Fibroblast of skin of left quadriceps (primary cell): Measurements from ENCODE around the gene ZBTB16.

ENCODE experiments used
- DNase-seq, 2 experiments: peaks; one replicate each; pipeline ENCODE4 v3.0.0-alpha.2; 2013; ENCODE audit warnings: low read depth in 2 of 2

ZBTB16 gene

GRCh38 chr11:114259551-114259983 lies 200.1 kb downstream of the ZBTB16 start:
- DNase-seq, result no peak

DNA sequence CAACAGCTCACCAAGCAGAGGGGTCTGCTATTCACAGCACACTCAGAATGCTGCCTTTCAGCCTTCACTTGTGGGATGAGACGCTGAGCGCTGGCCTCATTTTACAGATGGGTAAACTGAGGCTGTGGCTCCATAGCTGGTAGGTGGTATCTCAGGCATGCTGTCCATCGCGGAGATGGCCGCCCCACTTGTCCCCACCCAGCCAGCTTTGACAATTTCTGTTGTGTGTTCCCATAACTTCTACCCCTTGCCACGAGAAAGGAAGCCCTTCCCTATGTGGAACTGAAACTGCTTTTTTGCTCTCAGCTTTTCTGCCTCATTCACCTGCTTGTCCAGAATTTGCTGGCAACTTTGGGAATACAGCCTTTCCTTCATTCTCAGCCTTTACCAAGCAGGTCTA lies 200.6 kb downstream of the ZBTB16 start:
- DNase-seq, result no peak

GRCh38 chr11:114260483-114260882 lies 201.0 kb downstream of the ZBTB16 start:
- no peak for DNase-seq

DNA sequence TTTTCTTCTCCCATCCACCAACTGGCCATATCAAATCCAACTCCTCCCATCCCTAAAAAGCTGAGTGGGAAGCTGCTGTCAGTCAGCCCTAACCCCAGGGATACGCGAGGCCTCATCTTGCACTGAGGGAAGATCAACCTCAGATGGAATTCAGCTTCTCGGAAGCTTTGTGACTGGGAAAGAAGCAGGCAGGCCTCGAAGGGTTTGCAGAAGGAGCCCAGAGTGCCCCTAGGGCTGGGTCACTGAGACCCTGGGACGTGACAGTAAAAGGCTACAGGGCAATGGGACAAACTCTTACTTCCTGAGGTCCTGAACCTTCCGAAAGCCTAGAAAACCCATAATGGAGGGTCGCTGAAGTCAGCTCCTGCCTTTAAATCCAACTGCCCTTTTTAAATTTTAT lies 202.3 kb downstream of the ZBTB16 start:
- DNase-seq, result no peak

GRCh38 chr11:114262681-114263512 lies 203.4 kb downstream of the ZBTB16 start:
- peak in 1 of 2 experiments; percentile 25 for DNase-seq

GRCh38 chr11:114263513-114264170 lies 204.1 kb downstream of the ZBTB16 start:
- no peak for DNase-seq

- no peak for DNase-seq
These were observed 204.9 kb downstream of the ZBTB16 start for GRCh38 chr11:114264381-114264780.

DNA sequence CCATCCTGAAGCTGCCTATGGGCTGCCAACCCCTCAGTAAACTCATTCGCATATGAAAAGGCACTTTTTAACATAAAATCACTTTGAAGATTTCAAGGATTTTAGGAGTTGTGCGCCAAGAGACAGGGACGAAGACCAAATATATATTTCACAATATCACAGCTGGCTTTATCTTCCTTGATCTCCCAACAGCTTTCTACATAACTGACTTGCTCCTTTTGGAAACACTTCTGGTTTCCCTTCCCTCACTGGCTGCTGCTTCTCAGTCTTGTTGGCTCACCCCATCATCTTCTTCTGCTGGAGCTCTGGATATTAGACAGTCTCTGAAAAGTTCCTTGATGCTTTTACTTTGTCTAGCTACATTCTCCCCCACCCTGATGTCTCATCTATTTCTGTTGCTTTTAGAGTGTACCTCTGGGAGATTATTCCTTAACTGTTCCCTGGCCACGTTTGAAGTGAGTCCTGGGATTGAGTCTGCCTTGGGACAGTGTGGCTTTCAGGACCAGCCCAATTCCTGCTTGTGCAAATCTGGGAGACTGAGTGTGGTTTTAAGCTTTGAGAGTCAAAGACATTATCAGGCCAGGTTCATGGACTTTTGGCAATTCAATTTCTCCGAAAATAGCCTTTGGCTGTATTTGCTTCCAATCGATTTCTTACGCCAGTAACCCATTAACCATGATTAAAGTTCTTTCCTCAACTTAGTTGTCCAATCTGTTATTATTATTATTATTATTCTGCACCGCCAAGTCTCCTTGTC lies 205.8 kb downstream of the ZBTB16 start:
- DNase-seq, result no peak

- no peak for DNase-seq
These were observed 210.0 kb downstream of the ZBTB16 start for GRCh38 chr11:114269498-114269897.

- no peak for DNase-seq
These were observed 211.2 kb downstream of the ZBTB16 start for GRCh38 chr11:114270531-114271270.

GRCh38 chr11:114271316-114271715 lies 211.8 kb downstream of the ZBTB16 start:
- DNase-seq, result no peak

DNA sequence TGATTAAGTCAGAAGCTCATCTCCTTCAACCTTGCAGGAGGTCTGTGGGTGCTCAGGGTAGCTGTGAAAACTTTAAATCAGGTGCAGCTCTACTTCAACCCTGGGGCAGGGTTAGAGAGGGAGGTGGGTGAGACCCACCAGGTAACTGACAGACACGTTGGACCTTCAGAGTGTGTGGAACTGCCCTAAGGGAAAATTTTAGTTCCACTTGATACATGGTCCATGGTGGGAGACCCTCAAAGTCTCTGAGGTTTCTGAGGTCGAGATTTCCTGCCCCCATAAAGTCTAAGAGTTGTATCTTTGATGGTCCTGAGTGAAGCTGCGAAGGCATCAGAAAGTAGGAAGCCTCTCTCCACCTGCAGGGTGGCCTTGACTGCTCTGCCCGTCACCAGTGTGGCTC lies 212.8 kb downstream of the ZBTB16 start:
- DNase-seq, result no peak

DNA sequence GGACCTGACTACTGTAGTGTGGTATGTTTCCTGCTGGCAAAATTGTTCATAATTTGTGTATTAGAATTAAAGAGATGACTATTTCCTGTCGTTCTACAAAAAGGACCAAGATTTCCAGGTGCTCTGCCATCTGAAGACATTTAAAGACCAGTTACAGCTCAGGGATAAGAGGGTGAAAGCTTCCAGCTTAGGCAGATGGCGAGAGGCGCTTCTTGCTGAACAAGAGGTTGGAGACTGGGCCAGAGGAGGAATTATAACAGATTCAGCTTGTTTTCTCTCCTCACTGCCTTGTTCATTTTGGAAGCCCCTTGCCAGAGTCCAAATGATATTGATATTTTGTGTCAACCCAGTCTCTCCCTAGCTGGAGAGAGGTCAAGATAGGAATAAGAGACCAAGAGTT lies 213.6 kb downstream of the ZBTB16 start:
- DNase-seq, result no peak

GRCh38 chr11:114273890-114274635 lies 214.6 kb downstream of the ZBTB16 start:
- DNase-seq, result no peak

DNA sequence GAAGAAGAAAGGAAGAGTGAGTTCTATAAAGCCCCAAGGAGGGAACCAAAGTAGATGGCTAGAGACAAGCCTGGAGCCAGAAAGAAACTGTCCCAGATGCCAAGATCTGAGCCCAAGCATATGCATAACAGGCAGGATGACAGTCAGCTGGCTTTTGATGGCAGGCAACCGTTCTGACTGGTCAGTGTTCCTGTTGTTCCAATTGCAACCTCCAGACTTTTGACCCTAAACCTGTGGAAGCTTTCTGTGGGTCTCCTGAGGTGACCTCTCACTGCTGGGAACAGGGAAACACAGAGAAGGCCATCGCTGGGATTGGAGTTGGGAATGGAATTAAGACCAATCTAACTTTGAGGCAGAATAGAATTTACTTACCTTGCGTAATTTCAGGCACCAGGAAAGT lies 215.1 kb downstream of the ZBTB16 start:
- DNase-seq, result no peak

GRCh38 chr11:114275280-114275679 lies 215.8 kb downstream of the ZBTB16 start:
- DNase-seq, result no peak

- no peak for DNase-seq
These were observed 216.6 kb downstream of the ZBTB16 start for GRCh38 chr11:114276077-114276476.

DNA sequence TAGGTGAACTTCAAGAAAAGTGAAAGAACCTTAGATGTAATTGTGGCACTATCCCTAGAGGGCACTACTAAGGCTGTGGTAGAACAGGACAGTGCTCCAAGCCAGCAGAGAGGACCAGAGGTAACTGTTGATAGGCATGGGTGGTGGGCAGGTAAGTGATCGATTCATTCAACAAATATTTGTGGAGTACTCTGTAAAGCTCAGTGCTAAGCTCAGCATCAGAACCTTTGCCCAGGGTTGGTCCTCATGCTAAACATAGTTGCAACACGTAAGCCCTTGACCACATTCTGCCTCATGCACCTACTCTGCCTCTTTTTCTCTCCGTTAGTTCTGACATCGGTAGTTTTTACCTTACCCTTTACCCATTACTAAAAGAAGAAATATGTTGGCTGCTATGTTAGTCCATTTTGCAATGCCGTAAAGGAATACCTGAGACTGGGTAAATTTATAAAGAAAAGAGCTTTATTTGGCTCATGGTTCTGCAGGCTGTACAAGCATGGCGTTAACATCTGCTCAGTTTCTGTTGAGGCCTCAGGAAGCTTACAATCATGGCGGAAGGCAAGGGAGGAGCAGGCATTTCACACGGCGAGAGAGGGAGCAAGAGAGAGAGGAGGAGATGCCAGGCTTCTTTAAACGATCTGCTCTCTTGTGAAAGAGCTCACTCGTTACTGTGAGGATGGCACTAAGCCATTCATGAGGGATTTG lies 218.3 kb downstream of the ZBTB16 start:
- DNase-seq, result no peak

- DNase-seq, result no peak
These were observed 219.0 kb downstream of the ZBTB16 start for GRCh38 chr11:114278342-114279065.
